Sigmoid colon (tissue), 4 donors: ENCODE results near the gene NAP1L1.

Experiments
- EP300 ChIP-seq, 4 donors: sonication (generic); formaldehyde crosslinking; IDR thresholded peaks; one replicate each; pipeline ENCODE4 v1.6.1; 2017; ENCODE audit warnings: antibody characterized with exemption in 4 of 4
- POLR2A ChIP-seq, 2 donors: fragments of 450-650 bp; IDR thresholded peaks; one replicate each; pipeline ENCODE4 v1.6.1; 2016; ENCODE audit warnings: antibody characterized with exemption in 2 of 2, mild to moderate bottlenecking in 2 of 2, moderate library complexity in 2 of 2
- POLR2AphosphoS5 ChIP-seq, 4 donors: sonication (generic); formaldehyde crosslinking; IDR thresholded peaks; one replicate each; pipeline ENCODE4 v1.6.1; 2017; ENCODE audit warnings: antibody characterized with exemption in 4 of 4
- TF ChIP-seq, protein P1 (sequence below), 4 experiments: fragments of 450-650 bp in 3 of 4; fragments of 200-600 bp in 1 of 4; IDR thresholded peaks; one replicate each; pipeline ENCODE4 v1.5.1; 2016 to 2019; ENCODE audit warnings: antibody characterized with exemption in 4 of 4, mild to moderate bottlenecking in 3 of 4, moderate library complexity in 2 of 4

DNA sequence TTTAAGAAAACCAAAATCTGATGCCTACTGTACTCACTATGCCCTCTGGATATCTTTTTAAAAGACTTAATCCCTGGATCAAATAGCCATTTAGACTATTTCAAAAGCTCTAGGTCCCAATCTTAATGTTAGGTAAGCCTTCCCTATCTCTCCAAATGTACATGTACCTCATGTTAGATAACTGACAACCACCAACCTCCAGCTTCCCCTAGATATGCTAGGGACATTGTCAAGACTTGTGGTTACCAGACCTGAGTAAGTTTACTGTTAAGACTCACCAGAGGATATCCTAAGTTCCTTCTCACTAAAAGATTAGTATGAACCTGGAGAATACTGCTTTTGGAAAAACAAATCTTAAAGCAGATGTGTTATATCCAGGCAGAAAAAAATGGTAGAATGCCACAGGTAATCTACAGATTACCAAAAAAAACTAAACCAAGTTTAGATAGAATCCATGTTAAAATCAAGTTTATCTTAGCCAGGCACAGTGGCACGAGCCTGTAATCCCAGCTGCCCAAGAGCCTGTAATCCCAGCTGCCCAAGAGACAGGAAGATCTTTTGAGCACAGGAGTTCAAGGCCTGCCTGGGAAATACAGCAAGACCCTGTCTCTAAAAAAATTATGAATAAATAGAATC, 9.7 kb downstream of the NAP1L1 start:
- TF ChIP-seq, protein P1, sequence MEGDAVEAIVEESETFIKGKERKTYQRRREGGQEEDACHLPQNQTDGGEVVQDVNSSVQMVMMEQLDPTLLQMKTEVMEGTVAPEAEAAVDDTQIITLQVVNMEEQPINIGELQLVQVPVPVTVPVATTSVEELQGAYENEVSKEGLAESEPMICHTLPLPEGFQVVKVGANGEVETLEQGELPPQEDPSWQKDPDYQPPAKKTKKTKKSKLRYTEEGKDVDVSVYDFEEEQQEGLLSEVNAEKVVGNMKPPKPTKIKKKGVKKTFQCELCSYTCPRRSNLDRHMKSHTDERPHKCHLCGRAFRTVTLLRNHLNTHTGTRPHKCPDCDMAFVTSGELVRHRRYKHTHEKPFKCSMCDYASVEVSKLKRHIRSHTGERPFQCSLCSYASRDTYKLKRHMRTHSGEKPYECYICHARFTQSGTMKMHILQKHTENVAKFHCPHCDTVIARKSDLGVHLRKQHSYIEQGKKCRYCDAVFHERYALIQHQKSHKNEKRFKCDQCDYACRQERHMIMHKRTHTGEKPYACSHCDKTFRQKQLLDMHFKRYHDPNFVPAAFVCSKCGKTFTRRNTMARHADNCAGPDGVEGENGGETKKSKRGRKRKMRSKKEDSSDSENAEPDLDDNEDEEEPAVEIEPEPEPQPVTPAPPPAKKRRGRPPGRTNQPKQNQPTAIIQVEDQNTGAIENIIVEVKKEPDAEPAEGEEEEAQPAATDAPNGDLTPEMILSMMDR (IDR thresholded peaks at IDR 0.05): no peak
- no peak for TF ChIP-seq POLR2A (IDR thresholded peaks at IDR 0.05)
- no peak for TF ChIP-seq EP300 (IDR thresholded peaks at IDR 0.05)
- no peak for TF ChIP-seq POLR2AphosphoS5 (IDR thresholded peaks at IDR 0.05)
